DND-41 (cell line): ENCODE data around the gene CLCN3.
"Not testable (repeated sequence)": the region's sequence is repeated elsewhere in the genome, so short reads cannot be mapped to it uniquely, and the experiment has no call there.

Source experiments
- ATAC-seq: fragments of 200-7000 bp; cut with Tn5 transposase; 3 replicates; pipeline ENCODE4 v1.9.1; 2021; ENCODE audit warnings: low read depth; ENCODE audit not compliant: insufficient read depth
- DNase-seq: peaks from one replicate; pipeline ENCODE4 v3.0.0-alpha.2; 2020
- H2AFZ ChIP-seq: 2 replicates; pipeline ENCODE4 v1.6.0; 2012; ENCODE audit warnings: low read depth, low read length
- H3K27ac ChIP-seq: 2 replicates; pipeline ENCODE4 v1.5.1; 2012; ENCODE audit warnings: low read length, inconsistent platforms
- H3K27me3 ChIP-seq: fragments of 200-600 bp; sonication (generic); 2 replicates; pipeline ENCODE4 v1.6.0; 2012; ENCODE audit warnings: low read length, mild to moderate bottlenecking, inconsistent platforms; ENCODE audit not compliant: insufficient read depth, poor library complexity
- H3K36me3 ChIP-seq: 2 replicates; pipeline ENCODE4 v1.5.1; 2012; ENCODE audit warnings: low read length, inconsistent platforms; ENCODE audit not compliant: insufficient read depth
- H3K4me1 ChIP-seq: 2 replicates; pipeline ENCODE4 v1.5.1; 2012; ENCODE audit warnings: mild to moderate bottlenecking, low read length; ENCODE audit not compliant: insufficient read depth
- H3K4me2 ChIP-seq: 2 replicates; pipeline ENCODE4 v1.6.0; 2012; ENCODE audit warnings: mild to moderate bottlenecking, moderate library complexity, low read length, inconsistent platforms; ENCODE audit not compliant: insufficient read depth
- H3K4me3 ChIP-seq, 2 experiments: fragments of 200-600 bp in 1 of 2; shearing (Covaris generic) in 1 of 2; 2 replicates each; pipeline ENCODE4 v1.5.1; 2012 to 2016; ENCODE audit warnings: inconsistent platforms in 2 of 2, low read length in 2 of 2, mild to moderate bottlenecking in 2 of 2, low read depth in 1 of 2, moderate library complexity in 1 of 2
- H3K79me2 ChIP-seq: 2 replicates; pipeline ENCODE4 v1.6.0; 2012; ENCODE audit warnings: low read length, inconsistent platforms; ENCODE audit not compliant: insufficient read depth
- H3K9ac ChIP-seq: 2 replicates; pipeline ENCODE4 v1.6.0; 2012; ENCODE audit warnings: low read depth, mild to moderate bottlenecking, inconsistent platforms, low read length, moderate library complexity
- H3K9me3 ChIP-seq: 2 replicates; pipeline ENCODE4 v1.5.1; 2012; ENCODE audit warnings: low read length, moderate library complexity, mild to moderate bottlenecking, inconsistent platforms; ENCODE audit not compliant: insufficient read depth, severe bottlenecking
- H4K20me1 ChIP-seq: 2 replicates; pipeline ENCODE4 v1.6.0; 2012; ENCODE audit warnings: low read length; ENCODE audit not compliant: insufficient read depth
- CTCF ChIP-seq: IDR thresholded peaks from 2 replicates; pipeline ENCODE4 v1.5.1; 2012; ENCODE audit warnings: borderline replicate concordance, low read length, moderate library complexity, mild to moderate bottlenecking; ENCODE audit not compliant: poor library complexity, severe bottlenecking; ENCODE audit errors: extremely low read depth
- EZH2 ChIP-seq: IDR thresholded peaks from 3 replicates; pipeline ENCODE4 v1.6.1; 2012; ENCODE audit warnings: borderline replicate concordance, low read depth, mild to moderate bottlenecking, moderate library complexity, low read length, inconsistent platforms; ENCODE audit not compliant: severe bottlenecking

The CLCN3 gene

GRCh38 chr4:169724260-169724659 lies 103.9 kb downstream of the CLCN3 start:
- Histone ChIP-seq H4K20me1 (no peaks in the 10 kb centered on the region), H3K9ac (no peak overlapping the region), H3K4me2 (no peak overlapping the region), H3K79me2 (no peaks in the 10 kb centered on the region), H3K36me3 (peaks cover 21% of the 10 kb centered on the region), H3K27ac (no peak overlapping the region), H2AFZ (no peak overlapping the region), H3K4me3 (no peak overlapping the region), H3K9me3 (no peaks in the 10 kb centered on the region), H3K4me1 (no peaks in the 10 kb centered on the region), H3K27me3 (no peaks in the 10 kb centered on the region)
- DNase-seq, result no peak
- ATAC-seq, result no peak
- TF ChIP-seq CTCF (no peak), EZH2 (no peak)

GRCh38 chr4:169727616-169728015 lies 107.2 kb downstream of the CLCN3 start:
- TF ChIP-seq EZH2 (no peak), CTCF (no peak)
- H3K4me2 ChIP-seq, result no peak overlapping the region
- H2AFZ ChIP-seq, result no peak overlapping the region
- ATAC-seq, result no peak
- H3K4me1 ChIP-seq, result no peaks in the 10 kb centered on the region
- DNase-seq, result no peak
- H3K36me3 ChIP-seq, result peaks cover 33% of the 10 kb centered on the region; the same call in 1 of the 2 replicates
- H4K20me1 ChIP-seq, result no peaks in the 10 kb centered on the region
- no peaks in the 10 kb centered on the region for H3K79me2 ChIP-seq
- H3K27ac ChIP-seq, result no peak overlapping the region
- H3K27me3 ChIP-seq, result no peaks in the 10 kb centered on the region
- H3K9ac ChIP-seq, result no peak overlapping the region
- no peak overlapping the region for H3K4me3 ChIP-seq
- H3K9me3 ChIP-seq, result no peaks in the 10 kb centered on the region

GRCh38 chr4:169730564-169730963 lies 110.2 kb downstream of the CLCN3 start:
- ATAC-seq, result no peak
- peaks cover 42% of the 10 kb centered on the region; the same call in 1 of the 2 replicates for H3K36me3 ChIP-seq

GRCh38 chr4:169738604-169739003 lies 118.2 kb downstream of the CLCN3 start:
- not testable (repeated sequence) for ATAC-seq

More at GRCh38 chr4:169730564-169730963, 110.2 kb downstream of the CLCN3 start:
- Histone ChIP-seq H3K79me2 (no peaks in the 10 kb centered on the region), H2AFZ (no peak overlapping the region), H4K20me1 (no peaks in the 10 kb centered on the region), H3K9me3 (no peaks in the 10 kb centered on the region), H3K27me3 (no peaks in the 10 kb centered on the region), H3K9ac (no peak overlapping the region), H3K4me1 (no peaks in the 10 kb centered on the region), H3K4me3 (no peak overlapping the region), H3K27ac (no peak overlapping the region), H3K4me2 (no peak overlapping the region)
- TF ChIP-seq CTCF, result no peak
- DNase-seq, result no peak

More at GRCh38 chr4:169738604-169739003, 118.2 kb downstream of the CLCN3 start:
- not testable (repeated sequence) for H3K9me3 ChIP-seq, H3K79me2 ChIP-seq, H3K27me3 ChIP-seq, H3K27ac ChIP-seq, H2AFZ ChIP-seq, H3K4me1 ChIP-seq, H3K4me2 ChIP-seq, H3K9ac ChIP-seq, H4K20me1 ChIP-seq, DNase-seq, H3K4me3 ChIP-seq
- H3K36me3 ChIP-seq, result peaks cover 28% of the 10 kb centered on the region; the same call in 1 of the 2 replicates
